Chondrocyte (in vitro differentiated cells): Measurements from ENCODE around the gene NFE2L2. TPM values are rescaled to one million over a fixed set of nuclear protein-coding genes. Genes with fewer than 3 reads are reported as not detected.

Source experiments
- DNase-seq: peaks from one replicate; pipeline ENCODE4 v3.0.0; 2021; ENCODE audit warnings: mixed read lengths, low spot score
- H3K27ac Mint-ChIP-seq: one replicate; pipeline ENCODE4 v1.8.0; 2021; ENCODE audit warnings: mild to moderate bottlenecking, moderate library complexity, mixed read lengths; ENCODE audit not compliant: unreplicated experiment
- H3K27me3 Mint-ChIP-seq: 2 replicates; pipeline ENCODE4 v1.8.0; 2021; ENCODE audit warnings: low read depth, mixed read lengths
- H3K36me3 Mint-ChIP-seq: 2 replicates; pipeline ENCODE4 v1.8.0; 2021; ENCODE audit warnings: low read depth, mixed read lengths
- H3K4me1 Mint-ChIP-seq: 2 replicates; pipeline ENCODE4 v1.8.0; 2021; ENCODE audit warnings: low read depth, mild to moderate bottlenecking, mixed read lengths
- H3K4me3 Mint-ChIP-seq: one replicate; pipeline ENCODE4 v1.8.0; 2021; ENCODE audit warnings: mild to moderate bottlenecking, moderate library complexity, mixed read lengths; ENCODE audit not compliant: unreplicated experiment
- H3K9me3 Mint-ChIP-seq: 2 replicates; pipeline ENCODE4 v1.8.0; 2021; ENCODE audit warnings: low read depth, mixed read lengths
- CTCF ChIP-seq: fragments of 200-600 bp; sonication (generic); IDR thresholded peaks from 2 replicates; pipeline ENCODE4 v1.5.0; 2021; ENCODE audit warnings: antibody characterized with exemption, mild to moderate bottlenecking, moderate library complexity
- total RNA-seq: library from RNA; stranded (reverse); gene quantifications from 3 replicates; pipeline ENCODE4 v1.2.1, GENCODE V29; 2021

NFE2L2 gene
- total RNA-seq, 1 donor from 2014 or later = 86.8 TPM

GRCh38 chr2:177261116-177262060 lies 3.1 kb downstream of the NFE2L2 start:
- H3K36me3 Mint-ChIP-seq = peaks cover 1% of the 10 kb centered on the region
- H3K9me3 Mint-ChIP-seq = peaks cover 4% of the 10 kb centered on the region
- peak overlapping the region; percentile 94 for H3K27ac Mint-ChIP-seq
- peaks cover 65% of the 10 kb centered on the region for H3K4me1 Mint-ChIP-seq
- DNase-seq = no peak
- no peaks in the 10 kb centered on the region for H3K27me3 Mint-ChIP-seq
- peak overlapping the region; percentile 92 for H3K4me3 Mint-ChIP-seq
- no peak for TF ChIP-seq CTCF

- Mint-ChIP-seq H3K27me3 (no peaks in the 10 kb centered on the region), H3K36me3 (peaks cover 1% of the 10 kb centered on the region), H3K4me3 (peak overlapping the region; percentile 41), H3K9me3 (peaks cover 4% of the 10 kb centered on the region), H3K4me1 (peaks cover 64% of the 10 kb centered on the region), H3K27ac (peak overlapping the region; percentile 94)
- TF ChIP-seq CTCF = no peak
- DNase-seq = no peak
Measured at GRCh38 chr2:177260379-177260778, 4.1 kb downstream of the NFE2L2 start.

GRCh38 chr2:177258059-177258458 lies 6.5 kb downstream of the NFE2L2 start:
- H3K9me3 Mint-ChIP-seq = peaks cover 4% of the 10 kb centered on the region
- no peaks in the 10 kb centered on the region for H3K27me3 Mint-ChIP-seq
- no peak for DNase-seq
- H3K4me1 Mint-ChIP-seq = peaks cover 83% of the 10 kb centered on the region
- H3K36me3 Mint-ChIP-seq = peaks cover 1% of the 10 kb centered on the region
- no peak for TF ChIP-seq CTCF
- H3K4me3 Mint-ChIP-seq = no peak overlapping the region
- peak overlapping the region; percentile 18 for H3K27ac Mint-ChIP-seq

- no peak for DNase-seq
- no peak overlapping the region for H3K4me3 Mint-ChIP-seq
- peaks cover 4% of the 10 kb centered on the region for H3K9me3 Mint-ChIP-seq
- peak overlapping the region; percentile 57 for H3K27ac Mint-ChIP-seq
- peaks cover 88% of the 10 kb centered on the region for H3K4me1 Mint-ChIP-seq
- H3K36me3 Mint-ChIP-seq = peaks cover 1% of the 10 kb centered on the region
- TF ChIP-seq CTCF = no peak
- H3K27me3 Mint-ChIP-seq = no peaks in the 10 kb centered on the region
Measured at GRCh38 chr2:177257471-177257870, 7.1 kb downstream of the NFE2L2 start.

GRCh38 chr2:177256695-177257094 lies 7.8 kb downstream of the NFE2L2 start:
- H3K4me3 Mint-ChIP-seq = no peak overlapping the region
- no peak for TF ChIP-seq CTCF
- peaks cover 1% of the 10 kb centered on the region for H3K36me3 Mint-ChIP-seq
- peaks cover 90% of the 10 kb centered on the region for H3K4me1 Mint-ChIP-seq
- no peaks in the 10 kb centered on the region for H3K27me3 Mint-ChIP-seq
- H3K9me3 Mint-ChIP-seq = peaks cover 4% of the 10 kb centered on the region
- DNase-seq = no peak
- peak overlapping the region; percentile 57 for H3K27ac Mint-ChIP-seq
